Measurements from ENCODE around the gene NFATC4. TPM values are rescaled to one million over a fixed set of nuclear protein-coding genes. Genes with fewer than 3 reads are reported as not detected.

Gene NFATC4
- total RNA-seq, 4 donors from 2014 or later = 58.6 to 132 (median 99.1) TPM

DNA sequence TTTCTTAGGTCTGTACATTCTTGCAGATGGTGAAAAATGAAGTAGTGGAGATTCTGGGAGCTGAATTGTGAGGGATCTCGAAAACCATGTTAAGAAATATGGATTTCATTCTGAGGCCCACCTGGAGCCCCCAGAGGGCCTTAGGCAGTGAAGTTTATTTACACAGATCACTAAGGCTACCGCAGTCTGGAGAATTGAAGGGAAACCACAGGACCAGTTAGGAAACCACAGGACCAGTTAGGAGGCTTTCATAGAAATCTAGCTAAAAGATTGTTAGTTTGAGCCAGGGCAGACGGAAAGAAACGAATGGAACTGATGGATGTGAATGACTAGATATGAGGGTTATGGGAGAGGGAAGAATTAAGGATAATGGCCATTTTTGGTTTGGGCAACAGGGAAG lies 54.3 kb downstream of the NFATC4 start:
- Histone ChIP-seq H3K27ac (no peak overlapping the region), H3K9me3 (no peaks in the 10 kb centered on the region), H3K4me1 (peaks cover 0 to 29% (median 0%) of the 10 kb centered on the region in 4 donors), H3K4me3 (no peak overlapping the region), H3K36me3 (no peaks in the 10 kb centered on the region), H3K27me3 (no peaks in the 10 kb centered on the region)
- 54 to 80% methylated on average over 4 of the region's 4 CpGs for WGBS, 2 donors
- no peak for TF ChIP-seq POLR2A (IDR thresholded peaks at IDR 0.05)
- TF ChIP-seq, protein P1, sequence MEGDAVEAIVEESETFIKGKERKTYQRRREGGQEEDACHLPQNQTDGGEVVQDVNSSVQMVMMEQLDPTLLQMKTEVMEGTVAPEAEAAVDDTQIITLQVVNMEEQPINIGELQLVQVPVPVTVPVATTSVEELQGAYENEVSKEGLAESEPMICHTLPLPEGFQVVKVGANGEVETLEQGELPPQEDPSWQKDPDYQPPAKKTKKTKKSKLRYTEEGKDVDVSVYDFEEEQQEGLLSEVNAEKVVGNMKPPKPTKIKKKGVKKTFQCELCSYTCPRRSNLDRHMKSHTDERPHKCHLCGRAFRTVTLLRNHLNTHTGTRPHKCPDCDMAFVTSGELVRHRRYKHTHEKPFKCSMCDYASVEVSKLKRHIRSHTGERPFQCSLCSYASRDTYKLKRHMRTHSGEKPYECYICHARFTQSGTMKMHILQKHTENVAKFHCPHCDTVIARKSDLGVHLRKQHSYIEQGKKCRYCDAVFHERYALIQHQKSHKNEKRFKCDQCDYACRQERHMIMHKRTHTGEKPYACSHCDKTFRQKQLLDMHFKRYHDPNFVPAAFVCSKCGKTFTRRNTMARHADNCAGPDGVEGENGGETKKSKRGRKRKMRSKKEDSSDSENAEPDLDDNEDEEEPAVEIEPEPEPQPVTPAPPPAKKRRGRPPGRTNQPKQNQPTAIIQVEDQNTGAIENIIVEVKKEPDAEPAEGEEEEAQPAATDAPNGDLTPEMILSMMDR (IDR thresholded peaks at IDR 0.05) = no peak
- TF ChIP-seq EP300 (IDR thresholded peaks at IDR 0.05) = no peak
- no peak for DNase-seq (ENCODE audit: low spot score in 2 of 2)

DNA sequence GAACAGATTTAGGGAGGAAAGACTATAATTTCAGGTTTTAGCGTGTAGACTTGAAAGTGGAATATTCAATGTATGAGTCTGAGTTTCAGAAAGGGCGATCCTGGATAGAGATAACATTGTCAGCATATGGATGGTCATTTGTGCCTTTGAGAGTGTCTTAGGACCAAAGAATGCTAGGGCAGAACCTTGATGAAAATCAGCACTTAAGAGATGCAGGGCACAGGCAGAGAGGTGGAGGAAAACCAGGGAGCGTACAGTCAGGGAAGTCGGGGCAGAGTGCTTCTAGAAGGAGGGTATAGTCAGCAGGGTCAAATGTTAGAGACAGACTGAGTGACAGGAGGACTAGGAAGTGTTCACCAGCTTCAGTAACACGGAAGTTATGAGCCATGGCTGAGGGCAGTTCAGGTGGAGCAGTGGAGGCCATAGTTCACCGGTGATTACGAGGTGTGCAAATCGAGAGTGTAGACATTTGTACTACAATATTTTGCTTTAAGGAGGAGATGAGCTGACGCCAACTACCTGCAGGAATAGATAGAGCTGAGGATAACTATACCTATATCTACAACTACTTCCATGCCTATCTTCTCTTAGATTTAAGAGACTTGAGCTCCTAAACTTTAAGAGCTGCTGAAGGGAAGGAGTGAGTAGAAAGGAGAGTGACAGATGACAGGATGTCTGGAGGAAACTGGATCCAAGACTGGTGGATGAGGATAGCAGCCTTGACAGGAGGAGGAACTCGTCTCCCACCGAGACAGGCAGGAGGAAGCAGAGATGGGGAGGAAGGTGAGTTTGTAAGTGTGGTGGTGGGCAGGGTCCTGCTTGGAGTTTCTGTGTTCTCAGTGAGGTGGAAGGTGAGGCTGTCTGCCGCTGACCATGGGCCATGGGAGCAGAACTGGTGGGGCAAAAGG lies 55.0 kb downstream of the NFATC4 start:
- WGBS, 2 donors = 77 to 82% methylated on average over 12 of the region's 12 CpGs

DNA sequence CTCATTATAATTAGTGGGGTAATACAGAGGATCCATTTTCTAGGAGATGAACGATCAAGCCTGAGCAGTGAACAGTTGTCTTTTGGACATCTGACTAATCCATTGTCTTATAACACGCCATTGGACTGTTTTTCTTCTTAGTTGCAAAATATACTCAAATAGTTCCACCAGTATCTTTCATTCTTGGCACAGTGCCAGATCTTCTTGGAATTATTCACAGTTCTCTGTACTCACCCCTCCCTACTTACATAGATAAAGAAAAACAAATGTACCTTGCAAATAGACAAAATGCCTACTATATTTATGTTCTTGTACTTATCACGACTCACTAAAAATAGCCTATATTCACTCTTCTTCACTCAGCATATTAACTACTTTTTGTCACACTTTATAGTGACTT lies 57.7 kb downstream of the NFATC4 start:
- WGBS, 2 donors = 24 to 25% methylated on average over 3 of the region's 3 CpGs
- peak overlapping the region in 1 of 4 donors; percentile 44 for H3K27ac ChIP-seq
- no peaks in the 10 kb centered on the region for H3K36me3 ChIP-seq
- no peaks in the 10 kb centered on the region for H3K9me3 ChIP-seq
- H3K4me1 ChIP-seq = peaks cover 0 to 33% (median 13%) of the 10 kb centered on the region in 4 donors
- TF ChIP-seq, protein P1 (IDR thresholded peaks at IDR 0.05) = no peak
- TF ChIP-seq POLR2A (IDR thresholded peaks at IDR 0.05) (no peak), EP300 (IDR thresholded peaks at IDR 0.05) (peak in 1 of 2 donors; percentile 21)
- H3K4me3 ChIP-seq = no peak overlapping the region
- peak in 1 of 2 donors; percentile 63 for DNase-seq (ENCODE audit: low spot score in 2 of 2)
- no peaks in the 10 kb centered on the region for H3K27me3 ChIP-seq

More for the DNA sequence above, 55.0 kb downstream of the NFATC4 start:
- H3K4me1 ChIP-seq = peaks cover 0 to 29% (median 0%) of the 10 kb centered on the region in 4 donors
- DNase-seq (ENCODE audit: low spot score in 2 of 2) = no peak
- peak overlapping the region in 1 of 4 donors; percentile 46 for H3K27ac ChIP-seq
- no peaks in the 10 kb centered on the region for H3K9me3 ChIP-seq
- H3K36me3 ChIP-seq = no peaks in the 10 kb centered on the region
- TF ChIP-seq POLR2A (IDR thresholded peaks at IDR 0.05) (no peak), EP300 (IDR thresholded peaks at IDR 0.05) (no peak)
- TF ChIP-seq, protein P1 (IDR thresholded peaks at IDR 0.05) = no peak
- H3K27me3 ChIP-seq = no peaks in the 10 kb centered on the region
- no peak overlapping the region for H3K4me3 ChIP-seq

DNA sequence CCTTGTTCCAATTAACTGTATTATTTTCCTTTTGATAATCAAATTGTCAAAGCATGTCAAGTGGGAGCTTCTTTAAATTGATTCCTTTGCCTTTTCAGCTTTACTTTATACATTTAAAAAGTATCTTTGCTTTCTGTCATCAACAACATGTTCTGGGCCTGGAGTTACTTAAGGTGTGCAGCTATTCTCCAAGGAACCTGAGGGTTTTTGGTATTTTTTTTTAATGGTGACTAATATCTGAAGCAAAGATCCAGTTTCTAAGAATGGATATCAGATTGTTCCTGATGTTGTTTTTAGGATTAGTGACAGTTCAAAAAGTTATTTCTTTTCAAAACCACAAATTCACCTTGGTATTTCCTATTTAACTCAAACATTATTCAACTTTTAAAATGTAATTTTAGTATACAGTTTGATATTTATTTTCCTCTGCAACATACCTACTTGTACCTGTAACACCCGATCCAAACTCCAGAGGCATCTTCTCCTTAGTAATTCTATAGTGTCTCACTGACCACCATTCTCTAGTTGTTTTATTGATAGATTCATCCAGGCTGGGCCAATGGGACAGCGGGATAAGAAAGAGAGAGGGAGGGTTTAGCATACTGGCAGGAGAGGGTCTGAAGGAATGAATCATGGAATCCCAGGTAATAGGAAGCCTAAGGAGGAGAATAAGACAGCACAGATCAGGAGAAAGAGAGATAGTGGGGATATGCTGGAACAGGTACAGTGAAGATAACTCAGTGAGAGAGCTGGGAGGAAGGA lies 58.3 kb downstream of the NFATC4 start:
- Histone ChIP-seq H3K4me1 (peaks cover 0 to 39% (median 19%) of the 10 kb centered on the region in 4 donors), H3K9me3 (no peaks in the 10 kb centered on the region), H3K4me3 (no peak overlapping the region), H3K27me3 (no peaks in the 10 kb centered on the region), H3K27ac (no peak overlapping the region), H3K36me3 (peaks cover 0 to 2% (median 0%) of the 10 kb centered on the region in 3 donors)
- no peak for DNase-seq (ENCODE audit: low spot score in 2 of 2)
- TF ChIP-seq, protein P1 (IDR thresholded peaks at IDR 0.05) = no peak
- TF ChIP-seq POLR2A (IDR thresholded peaks at IDR 0.05) = no peak
- no peak for TF ChIP-seq EP300 (IDR thresholded peaks at IDR 0.05)
- WGBS, 2 donors = 90 to 96% methylated on average over 2 of the region's 2 CpGs

Data from tibial nerve (tissue), 4 donors.